Vagina (tissue), 2 donors: ENCODE data around the gene AMBP. TPM values are rescaled to one million over a fixed set of nuclear protein-coding genes. Genes with fewer than 3 reads are reported as not detected.

ENCODE experiments used
- DNase-seq, 2 donors: peaks; one replicate each; pipeline ENCODE4 v3.0.0-alpha.2; 2017; ENCODE audit errors: extremely low spot score in 2 of 2
- H3K27ac ChIP-seq: fragments of 200-600 bp; sonication (generic); one replicate; pipeline ENCODE4 v1.5.1; 2019
- H3K27me3 ChIP-seq: fragments of 200-600 bp; sonication (generic); one replicate; pipeline ENCODE4 v1.5.1; 2019
- H3K36me3 ChIP-seq, 2 donors: fragments of 200-600 bp; sonication (generic); one replicate each; pipeline ENCODE4 v1.5.1; 2017 to 2019
- H3K4me1 ChIP-seq: fragments of 200-600 bp; sonication (generic); one replicate; pipeline ENCODE4 v1.5.1; 2019
- H3K4me3 ChIP-seq, 2 donors: fragments of 200-600 bp; sonication (generic); 1 replicate in 1 of 2; 2 replicates in 1 of 2; pipeline ENCODE4 v1.5.1; 2016 to 2019
- H3K9me3 ChIP-seq: fragments of 200-600 bp; sonication (generic); one replicate; pipeline ENCODE4 v1.5.1; 2019
- POLR2A ChIP-seq, 2 donors: fragments of 450-650 bp; IDR thresholded peaks; one replicate each; pipeline ENCODE4 v1.6.1; 2017; ENCODE audit warnings: antibody characterized with exemption in 2 of 2, mild to moderate bottlenecking in 2 of 2, moderate library complexity in 2 of 2
- POLR2AphosphoS5 ChIP-seq, 2 donors: sonication (generic); formaldehyde crosslinking; IDR thresholded peaks; one replicate each; pipeline ENCODE4 v1.9.0; 2017; ENCODE audit warnings: antibody characterized with exemption in 2 of 2, mild to moderate bottlenecking in 2 of 2, low read depth in 1 of 2; ENCODE audit not compliant: insufficient read depth in 1 of 2
- intact Hi-C: fragments of 100-400 bp; cut with DNase I; formaldehyde crosslinking; loops from one replicate; pipeline ENCODE4 v1.15.1; 2023
- total RNA-seq: library from RNA; depleted of rRNA; stranded (reverse); fragments of >200 nt; gene quantifications from one replicate; pipeline ENCODE4 v1.2.3, GENCODE V29; 2016
- TF ChIP-seq, protein P1 (sequence below), 3 experiments: fragments of 450-650 bp in 2 of 3; fragments of 200-600 bp in 1 of 3; sonication (generic) in 1 of 3; IDR thresholded peaks; one replicate each; pipeline ENCODE4 v1.5.1; 2017 to 2019; ENCODE audit warnings: antibody characterized with exemption in 3 of 3, mild to moderate bottlenecking in 2 of 3, moderate library complexity in 2 of 3

AMBP gene
- total RNA-seq, 1 donor from 2014 or later: not detected

DNA sequence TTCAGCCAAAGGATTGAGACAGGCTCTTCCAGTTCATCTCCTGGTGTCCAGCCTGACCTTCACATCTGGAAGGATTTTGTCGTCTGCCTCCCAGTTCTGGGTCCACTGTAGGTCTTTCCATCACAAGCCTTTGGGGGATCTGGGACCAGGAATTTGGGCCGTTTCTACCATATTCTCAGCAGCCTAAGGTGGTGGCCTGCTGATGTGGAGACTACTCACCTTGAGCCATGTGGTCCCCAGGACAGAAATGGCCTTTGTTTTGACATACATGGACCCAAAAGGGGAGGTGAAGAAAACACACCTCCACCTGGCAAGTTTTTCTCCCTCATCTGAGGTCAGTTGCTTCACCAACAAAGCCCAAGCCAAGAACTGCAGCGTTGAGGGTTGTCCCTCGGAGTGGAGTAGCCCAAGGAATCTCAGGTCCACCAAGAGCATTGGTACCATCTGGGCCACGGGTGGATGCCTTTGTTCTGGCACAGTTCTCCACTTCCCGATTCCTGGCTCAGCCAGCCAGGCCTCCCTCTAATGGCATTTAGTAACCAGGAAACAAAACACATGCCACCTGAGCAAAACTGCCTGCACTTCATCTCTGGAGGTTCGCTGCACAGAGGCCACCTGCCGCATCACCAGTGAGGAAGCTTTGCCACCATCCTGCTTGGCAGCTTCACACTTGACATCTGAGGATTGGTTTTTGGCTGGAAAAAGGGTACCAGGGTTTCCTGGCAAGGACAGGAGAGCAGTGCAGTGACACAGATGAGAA lies 24.7 kb downstream of the AMBP start:
- no peak overlapping the region for H3K27ac ChIP-seq
- no peaks in the 10 kb centered on the region for H3K9me3 ChIP-seq
- no peaks in the 10 kb centered on the region for H3K27me3 ChIP-seq
- H3K36me3 ChIP-seq: peaks cover 0 to 23% of the 10 kb centered on the region in 2 donors
- TF ChIP-seq POLR2AphosphoS5 (IDR thresholded peaks at IDR 0.05; ENCODE audit: insufficient read depth in 1 of 2, low read depth in 1 of 2) (no peak), POLR2A (IDR thresholded peaks at IDR 0.05) (no peak)
- TF ChIP-seq, protein P1, sequence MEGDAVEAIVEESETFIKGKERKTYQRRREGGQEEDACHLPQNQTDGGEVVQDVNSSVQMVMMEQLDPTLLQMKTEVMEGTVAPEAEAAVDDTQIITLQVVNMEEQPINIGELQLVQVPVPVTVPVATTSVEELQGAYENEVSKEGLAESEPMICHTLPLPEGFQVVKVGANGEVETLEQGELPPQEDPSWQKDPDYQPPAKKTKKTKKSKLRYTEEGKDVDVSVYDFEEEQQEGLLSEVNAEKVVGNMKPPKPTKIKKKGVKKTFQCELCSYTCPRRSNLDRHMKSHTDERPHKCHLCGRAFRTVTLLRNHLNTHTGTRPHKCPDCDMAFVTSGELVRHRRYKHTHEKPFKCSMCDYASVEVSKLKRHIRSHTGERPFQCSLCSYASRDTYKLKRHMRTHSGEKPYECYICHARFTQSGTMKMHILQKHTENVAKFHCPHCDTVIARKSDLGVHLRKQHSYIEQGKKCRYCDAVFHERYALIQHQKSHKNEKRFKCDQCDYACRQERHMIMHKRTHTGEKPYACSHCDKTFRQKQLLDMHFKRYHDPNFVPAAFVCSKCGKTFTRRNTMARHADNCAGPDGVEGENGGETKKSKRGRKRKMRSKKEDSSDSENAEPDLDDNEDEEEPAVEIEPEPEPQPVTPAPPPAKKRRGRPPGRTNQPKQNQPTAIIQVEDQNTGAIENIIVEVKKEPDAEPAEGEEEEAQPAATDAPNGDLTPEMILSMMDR (IDR thresholded peaks at IDR 0.05): no peak
- H3K4me3 ChIP-seq: no peak overlapping the region
- intact Hi-C loops: no loop called here
- H3K4me1 ChIP-seq: no peaks in the 10 kb centered on the region
- no peak for DNase-seq

DNA sequence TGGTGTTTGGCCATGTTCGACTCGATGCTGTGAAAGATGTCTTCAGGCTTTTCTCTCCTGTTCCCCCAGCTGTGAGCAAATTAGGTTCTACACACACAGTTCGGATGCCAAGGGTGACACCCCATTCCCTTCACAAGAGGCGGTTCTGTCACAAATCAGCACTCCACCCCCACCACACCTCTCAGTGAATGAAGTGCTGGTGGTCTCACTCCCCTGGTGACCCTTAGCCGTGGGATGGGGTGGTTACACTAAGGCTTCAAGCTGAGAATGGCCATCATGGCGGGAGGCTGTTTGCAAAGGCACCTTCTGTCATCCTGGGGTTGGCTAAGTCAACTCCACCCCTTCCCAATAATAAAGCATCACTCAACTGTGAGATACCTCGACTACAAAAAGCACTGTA lies 26.4 kb downstream of the AMBP start:
- H3K36me3 ChIP-seq: peaks cover 0 to 23% of the 10 kb centered on the region in 2 donors
- no peak for TF ChIP-seq POLR2A (IDR thresholded peaks at IDR 0.05)
- no peak for TF ChIP-seq POLR2AphosphoS5 (IDR thresholded peaks at IDR 0.05; ENCODE audit: insufficient read depth in 1 of 2, low read depth in 1 of 2)
- TF ChIP-seq, protein P1 (IDR thresholded peaks at IDR 0.05): no peak
- H3K4me1 ChIP-seq: no peaks in the 10 kb centered on the region
- H3K9me3 ChIP-seq: no peaks in the 10 kb centered on the region
- H3K4me3 ChIP-seq: no peak overlapping the region
- no peak overlapping the region for H3K27ac ChIP-seq
- no peak for DNase-seq
- H3K27me3 ChIP-seq: no peaks in the 10 kb centered on the region
- intact Hi-C loops: no loop called here

- no peak overlapping the region for H3K27ac ChIP-seq
- TF ChIP-seq POLR2A (IDR thresholded peaks at IDR 0.05): no peak
- TF ChIP-seq, protein P1 (IDR thresholded peaks at IDR 0.05): no peak
- no peak for TF ChIP-seq POLR2AphosphoS5 (IDR thresholded peaks at IDR 0.05; ENCODE audit: insufficient read depth in 1 of 2, low read depth in 1 of 2)
- no peaks in the 10 kb centered on the region for H3K9me3 ChIP-seq
- H3K4me1 ChIP-seq: no peaks in the 10 kb centered on the region
- H3K27me3 ChIP-seq: no peaks in the 10 kb centered on the region
- intact Hi-C loops: no loop called here
- H3K4me3 ChIP-seq: no peak overlapping the region
- H3K36me3 ChIP-seq: peaks cover 0 to 23% of the 10 kb centered on the region in 2 donors
- DNase-seq: no peak
These were observed 26.8 kb downstream of the AMBP start for GRCh38 chr9:114051281-114051680.

DNA sequence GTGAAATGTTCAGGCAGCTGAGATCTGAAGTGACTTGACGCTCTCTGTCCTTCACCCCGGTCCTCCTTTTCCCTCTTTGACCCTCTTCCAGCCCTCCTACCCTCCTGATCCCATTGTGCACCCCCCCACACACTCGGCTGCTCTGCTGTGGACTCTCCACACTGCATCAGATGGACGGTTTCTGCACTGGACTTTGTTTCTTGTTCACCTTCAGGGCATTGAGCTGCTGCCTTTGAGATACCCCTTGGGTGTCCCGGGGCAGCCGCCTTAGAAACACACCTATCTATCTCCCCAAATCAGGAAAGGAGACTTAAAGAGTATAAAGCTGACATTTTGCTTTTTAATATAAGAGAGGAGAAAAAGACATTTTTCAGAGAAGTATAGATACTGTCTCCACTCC lies 27.5 kb downstream of the AMBP start:
- DNase-seq: no peak
- Histone ChIP-seq H3K4me3 (no peak overlapping the region), H3K27ac (no peak overlapping the region), H3K9me3 (no peaks in the 10 kb centered on the region), H3K27me3 (no peaks in the 10 kb centered on the region), H3K4me1 (no peaks in the 10 kb centered on the region), H3K36me3 (peaks cover 0 to 23% of the 10 kb centered on the region in 2 donors)
- TF ChIP-seq, protein P1 (IDR thresholded peaks at IDR 0.05): no peak
- TF ChIP-seq POLR2AphosphoS5 (IDR thresholded peaks at IDR 0.05; ENCODE audit: insufficient read depth in 1 of 2, low read depth in 1 of 2): no peak
- no peak for TF ChIP-seq POLR2A (IDR thresholded peaks at IDR 0.05)
- intact Hi-C loops: no loop called here

- no peak for DNase-seq
- TF ChIP-seq POLR2AphosphoS5 (IDR thresholded peaks at IDR 0.05; ENCODE audit: insufficient read depth in 1 of 2, low read depth in 1 of 2): no peak
- TF ChIP-seq, protein P1 (IDR thresholded peaks at IDR 0.05): no peak
These were observed 27.9 kb downstream of the AMBP start for GRCh38 chr9:114050226-114050568.

More at GRCh38 chr9:114050226-114050568, 27.9 kb downstream of the AMBP start:
- H3K4me3 ChIP-seq: no peak overlapping the region
- no peaks in the 10 kb centered on the region for H3K9me3 ChIP-seq
- H3K27me3 ChIP-seq: no peaks in the 10 kb centered on the region
- no peaks in the 10 kb centered on the region for H3K4me1 ChIP-seq
- H3K36me3 ChIP-seq: peaks cover 0 to 23% of the 10 kb centered on the region in 2 donors
- H3K27ac ChIP-seq: no peak overlapping the region
- intact Hi-C loops: no loop called here
